ENCODE measurements around the gene TRIM4.
A peak's percentile ranks its signal among the peaks of the same experiment; 100 is the strongest.

DNA sequence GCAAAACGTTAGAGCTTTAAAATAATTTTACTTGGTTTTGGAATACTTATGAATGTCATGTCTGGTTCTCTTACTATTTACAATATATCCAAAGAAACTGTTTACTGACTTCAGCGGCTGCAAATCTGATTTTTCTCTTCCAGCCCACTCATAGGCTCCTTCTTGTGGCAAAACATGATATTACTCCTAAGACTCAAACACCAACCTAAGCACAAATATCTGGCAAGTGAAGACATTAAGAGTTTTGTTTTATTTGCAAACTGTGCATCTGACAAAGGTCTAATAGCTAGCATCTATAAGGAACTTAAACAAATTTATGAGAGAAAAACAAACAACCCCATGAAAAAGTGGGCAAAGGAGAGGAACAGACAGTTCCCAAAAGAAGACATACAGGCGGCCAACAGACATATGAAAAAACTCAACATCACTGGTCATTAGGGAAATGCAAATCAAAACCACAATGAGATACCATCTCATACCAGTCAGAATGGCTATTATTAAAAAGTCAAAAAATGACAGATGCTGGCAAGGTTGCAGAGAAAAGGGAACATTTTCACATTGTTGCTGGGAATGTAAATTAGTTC, 30.4 kb upstream of the TRIM4 start:
- TF ChIP-seq, protein P1, sequence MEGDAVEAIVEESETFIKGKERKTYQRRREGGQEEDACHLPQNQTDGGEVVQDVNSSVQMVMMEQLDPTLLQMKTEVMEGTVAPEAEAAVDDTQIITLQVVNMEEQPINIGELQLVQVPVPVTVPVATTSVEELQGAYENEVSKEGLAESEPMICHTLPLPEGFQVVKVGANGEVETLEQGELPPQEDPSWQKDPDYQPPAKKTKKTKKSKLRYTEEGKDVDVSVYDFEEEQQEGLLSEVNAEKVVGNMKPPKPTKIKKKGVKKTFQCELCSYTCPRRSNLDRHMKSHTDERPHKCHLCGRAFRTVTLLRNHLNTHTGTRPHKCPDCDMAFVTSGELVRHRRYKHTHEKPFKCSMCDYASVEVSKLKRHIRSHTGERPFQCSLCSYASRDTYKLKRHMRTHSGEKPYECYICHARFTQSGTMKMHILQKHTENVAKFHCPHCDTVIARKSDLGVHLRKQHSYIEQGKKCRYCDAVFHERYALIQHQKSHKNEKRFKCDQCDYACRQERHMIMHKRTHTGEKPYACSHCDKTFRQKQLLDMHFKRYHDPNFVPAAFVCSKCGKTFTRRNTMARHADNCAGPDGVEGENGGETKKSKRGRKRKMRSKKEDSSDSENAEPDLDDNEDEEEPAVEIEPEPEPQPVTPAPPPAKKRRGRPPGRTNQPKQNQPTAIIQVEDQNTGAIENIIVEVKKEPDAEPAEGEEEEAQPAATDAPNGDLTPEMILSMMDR (IDR thresholded peaks at IDR 0.05): peak in 3 of 6 experiments; percentile 19 to 44 (median 20)
- no peak for TF ChIP-seq POLR2A (IDR thresholded peaks at IDR 0.05)

Data from esophagus squamous epithelium (tissue), 4 donors.